ENCODE results near the gene WDR46.

DNA sequence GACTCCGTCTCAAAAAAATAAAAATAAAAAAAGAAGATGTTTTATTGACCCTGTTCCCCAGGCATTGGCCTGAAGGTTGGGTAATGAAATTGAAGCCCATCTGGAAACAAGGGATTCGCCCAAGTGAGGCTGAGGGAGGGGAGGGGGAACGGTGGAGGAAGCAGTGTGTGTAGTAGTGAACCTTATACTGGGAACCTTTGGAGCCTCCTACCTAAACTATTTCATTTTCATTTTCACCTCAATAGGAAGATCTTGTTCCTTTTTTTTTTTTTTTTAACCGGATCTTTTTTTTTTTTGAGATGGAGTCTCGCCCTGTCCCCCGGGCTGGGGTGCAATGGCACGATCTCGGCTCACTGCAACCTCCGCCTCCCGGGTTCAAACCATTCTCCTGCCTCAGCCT lies 41.7 kb upstream of the WDR46 start:
- no peak for TF ChIP-seq MTA3 (IDR thresholded peaks at IDR 0.05; ENCODE audit: borderline replicate concordance, low read length)
- TF ChIP-seq, protein P1, sequence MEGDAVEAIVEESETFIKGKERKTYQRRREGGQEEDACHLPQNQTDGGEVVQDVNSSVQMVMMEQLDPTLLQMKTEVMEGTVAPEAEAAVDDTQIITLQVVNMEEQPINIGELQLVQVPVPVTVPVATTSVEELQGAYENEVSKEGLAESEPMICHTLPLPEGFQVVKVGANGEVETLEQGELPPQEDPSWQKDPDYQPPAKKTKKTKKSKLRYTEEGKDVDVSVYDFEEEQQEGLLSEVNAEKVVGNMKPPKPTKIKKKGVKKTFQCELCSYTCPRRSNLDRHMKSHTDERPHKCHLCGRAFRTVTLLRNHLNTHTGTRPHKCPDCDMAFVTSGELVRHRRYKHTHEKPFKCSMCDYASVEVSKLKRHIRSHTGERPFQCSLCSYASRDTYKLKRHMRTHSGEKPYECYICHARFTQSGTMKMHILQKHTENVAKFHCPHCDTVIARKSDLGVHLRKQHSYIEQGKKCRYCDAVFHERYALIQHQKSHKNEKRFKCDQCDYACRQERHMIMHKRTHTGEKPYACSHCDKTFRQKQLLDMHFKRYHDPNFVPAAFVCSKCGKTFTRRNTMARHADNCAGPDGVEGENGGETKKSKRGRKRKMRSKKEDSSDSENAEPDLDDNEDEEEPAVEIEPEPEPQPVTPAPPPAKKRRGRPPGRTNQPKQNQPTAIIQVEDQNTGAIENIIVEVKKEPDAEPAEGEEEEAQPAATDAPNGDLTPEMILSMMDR (IDR thresholded peaks at IDR 0.05 in 2 of 3, conservative IDR thresholded peaks at IDR 0.05 in 1 of 3; ENCODE audit: control insufficient read depth in 2 of 3, extremely low read depth in 1 of 3, insufficient read depth in 1 of 3, low read depth in 3 of 3, low read length in 3 of 3) = no peak
- TF ChIP-seq, protein P2, sequence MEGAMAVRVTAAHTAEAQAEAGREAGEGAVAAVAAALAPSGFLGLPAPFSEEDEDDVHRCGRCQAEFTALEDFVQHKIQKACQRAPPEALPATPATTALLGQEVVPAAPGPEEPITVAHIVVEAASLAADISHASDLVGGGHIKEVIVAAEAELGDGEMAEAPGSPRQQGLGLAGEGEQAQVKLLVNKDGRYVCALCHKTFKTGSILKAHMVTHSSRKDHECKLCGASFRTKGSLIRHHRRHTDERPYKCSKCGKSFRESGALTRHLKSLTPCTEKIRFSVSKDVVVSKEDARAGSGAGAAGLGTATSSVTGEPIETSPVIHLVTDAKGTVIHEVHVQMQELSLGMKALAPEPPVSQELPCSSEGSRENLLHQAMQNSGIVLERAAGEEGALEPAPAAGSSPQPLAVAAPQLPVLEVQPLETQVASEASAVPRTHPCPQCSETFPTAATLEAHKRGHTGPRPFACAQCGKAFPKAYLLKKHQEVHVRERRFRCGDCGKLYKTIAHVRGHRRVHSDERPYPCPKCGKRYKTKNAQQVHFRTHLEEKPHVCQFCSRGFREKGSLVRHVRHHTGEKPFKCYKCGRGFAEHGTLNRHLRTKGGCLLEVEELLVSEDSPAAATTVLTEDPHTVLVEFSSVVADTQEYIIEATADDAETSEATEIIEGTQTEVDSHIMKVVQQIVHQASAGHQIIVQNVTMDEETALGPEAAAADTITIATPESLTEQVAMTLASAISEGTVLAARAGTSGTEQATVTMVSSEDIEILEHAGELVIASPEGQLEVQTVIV (IDR thresholded peaks at IDR 0.05; ENCODE audit: borderline replicate concordance, partially characterized antibody) = no peak
- TF ChIP-seq, protein P3, sequence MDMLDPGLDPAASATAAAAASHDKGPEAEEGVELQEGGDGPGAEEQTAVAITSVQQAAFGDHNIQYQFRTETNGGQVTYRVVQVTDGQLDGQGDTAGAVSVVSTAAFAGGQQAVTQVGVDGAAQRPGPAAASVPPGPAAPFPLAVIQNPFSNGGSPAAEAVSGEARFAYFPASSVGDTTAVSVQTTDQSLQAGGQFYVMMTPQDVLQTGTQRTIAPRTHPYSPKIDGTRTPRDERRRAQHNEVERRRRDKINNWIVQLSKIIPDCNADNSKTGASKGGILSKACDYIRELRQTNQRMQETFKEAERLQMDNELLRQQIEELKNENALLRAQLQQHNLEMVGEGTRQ (IDR thresholded peaks at IDR 0.05; ENCODE audit: borderline replicate concordance, low read depth, low read length) = no peak
- no peak for TF ChIP-seq EZH2 (IDR thresholded peaks at IDR 0.05; ENCODE audit: borderline replicate concordance, control insufficient read depth, low read depth, low read length)

Data from GM12878 (cell line).